Endothelial cell of hepatic sinusoid (primary cell): ENCODE results near the gene PTP4A2.

Source experiments
- in situ Hi-C: cut with HindIII; loops from 2 replicates; pipeline ENCODE4 v1.10.0; 2017; ENCODE audit warnings: low sequenced_read_pairs

PTP4A2 gene

DNA sequence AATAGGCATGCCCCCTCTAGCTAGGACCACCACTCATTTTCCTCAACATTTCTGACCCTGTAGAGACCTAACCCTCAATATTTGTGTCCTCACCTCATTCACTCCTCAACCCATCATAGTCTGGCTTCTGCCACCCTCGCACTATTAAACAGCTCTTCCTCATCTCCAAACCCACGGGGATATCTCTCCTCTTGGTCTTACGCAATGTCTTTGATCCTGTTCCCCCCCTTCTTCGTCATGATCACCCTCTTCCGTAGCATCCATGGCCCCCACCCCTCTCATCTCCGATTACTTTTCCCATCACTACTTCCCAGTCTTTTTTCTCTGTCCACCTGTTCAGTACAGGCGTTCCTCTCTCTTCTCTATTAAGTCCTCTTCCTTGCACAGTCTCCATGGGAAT lies 70.6 kb downstream of the PTP4A2 start:
- in situ Hi-C loops, result no loop called here

DNA sequence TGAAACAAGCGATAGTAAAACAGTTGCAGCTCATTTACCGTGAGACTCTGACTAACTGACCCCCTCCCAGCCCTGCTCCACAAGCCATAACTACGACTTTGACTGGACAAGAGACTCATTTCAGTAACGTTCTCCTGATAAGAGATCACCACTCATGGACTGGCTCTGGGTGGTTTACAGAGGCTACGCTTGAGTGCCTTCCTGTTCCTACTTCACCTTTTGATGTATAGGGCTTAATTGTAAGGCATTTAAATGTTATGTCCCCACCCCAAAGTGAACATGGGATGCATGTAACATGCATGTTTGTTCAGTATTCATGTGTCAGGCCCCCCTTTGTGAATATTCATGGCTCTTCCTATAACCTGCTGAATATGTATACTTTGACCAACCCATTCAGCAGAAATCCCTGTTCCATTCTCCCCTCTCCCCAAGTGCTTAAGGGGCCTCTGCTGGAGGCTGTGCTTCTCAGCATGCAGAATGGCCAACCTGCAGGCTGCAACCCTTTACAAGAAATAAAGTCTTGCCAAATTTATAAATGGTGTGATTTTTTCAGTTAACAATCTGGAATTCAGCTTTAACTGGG lies 71.6 kb downstream of the PTP4A2 start:
- in situ Hi-C loops, result no loop called here

DNA sequence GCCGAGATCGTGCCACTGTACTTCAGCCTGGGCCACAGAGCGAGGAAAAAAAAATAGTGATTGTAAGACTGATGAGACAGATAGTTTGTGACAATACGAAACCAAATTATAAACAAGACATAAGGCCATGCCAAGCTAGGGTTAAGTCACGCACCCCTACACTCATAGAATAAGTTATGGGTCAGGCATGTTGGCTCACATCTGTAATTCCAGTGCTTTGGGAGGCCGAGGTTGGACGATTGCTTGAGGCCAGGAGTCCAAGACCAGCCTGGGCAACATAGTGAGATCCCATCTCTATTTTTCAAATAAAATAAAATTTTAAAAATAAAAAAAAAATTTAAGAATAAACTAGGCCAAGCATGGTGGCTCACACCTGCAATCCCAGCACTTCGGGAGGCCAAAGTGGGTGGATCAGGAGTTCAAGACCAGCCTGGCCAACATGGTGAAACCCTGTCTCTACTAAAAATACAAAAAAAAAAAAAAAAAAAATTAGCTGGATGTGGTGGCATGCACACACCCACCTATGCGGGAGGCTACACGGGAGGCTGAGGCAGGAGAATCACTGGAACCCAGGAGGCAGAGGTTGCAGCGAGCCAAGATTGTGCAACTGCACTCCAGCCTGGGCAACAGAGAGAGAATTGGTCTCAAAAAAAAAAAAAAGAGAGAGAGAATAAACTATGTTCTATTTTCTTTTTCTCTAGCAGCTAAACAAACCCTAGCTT lies 72.3 kb downstream of the PTP4A2 start:
- in situ Hi-C loops, result no loop called here

DNA sequence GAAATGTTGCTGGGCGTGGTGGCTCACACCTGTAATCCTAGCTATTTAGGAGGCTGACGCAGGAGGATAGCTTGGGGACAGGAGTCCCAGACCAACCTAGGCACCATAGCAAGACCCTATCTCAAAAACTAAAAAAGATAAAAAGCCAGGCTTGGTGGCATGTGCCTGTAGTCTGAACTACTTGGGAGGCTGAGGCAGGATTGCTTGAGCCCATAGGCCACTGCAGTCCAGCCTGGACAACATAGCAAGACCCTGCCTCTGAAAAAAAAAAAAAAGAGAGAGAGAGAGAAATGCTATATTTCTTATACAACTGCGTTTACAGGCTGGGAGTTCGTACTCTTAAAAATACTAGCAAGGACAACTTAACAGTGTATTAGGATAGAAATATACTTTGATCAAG lies 76.1 kb downstream of the PTP4A2 start:
- in situ Hi-C loops, result no loop called here

DNA sequence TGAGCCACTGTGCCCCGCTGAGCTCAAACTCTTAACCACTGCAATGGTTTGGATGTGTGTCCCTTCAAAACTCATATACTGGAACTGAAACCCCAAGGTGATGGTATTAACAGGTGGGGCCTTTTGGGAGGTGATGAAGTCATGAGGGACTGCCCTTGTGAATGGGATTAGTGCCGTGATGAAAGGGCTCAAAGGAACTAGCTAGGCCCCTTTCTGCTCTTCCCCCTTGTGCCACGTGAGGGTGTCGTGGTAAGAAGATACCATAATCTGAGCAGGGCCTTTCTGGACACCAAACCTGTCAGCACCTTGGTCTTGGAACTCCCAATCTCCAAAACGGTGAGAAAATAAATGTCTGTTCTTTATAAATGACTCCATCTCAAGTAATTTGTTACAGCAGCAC lies 76.8 kb downstream of the PTP4A2 start:
- in situ Hi-C loops, result no loop called here

DNA sequence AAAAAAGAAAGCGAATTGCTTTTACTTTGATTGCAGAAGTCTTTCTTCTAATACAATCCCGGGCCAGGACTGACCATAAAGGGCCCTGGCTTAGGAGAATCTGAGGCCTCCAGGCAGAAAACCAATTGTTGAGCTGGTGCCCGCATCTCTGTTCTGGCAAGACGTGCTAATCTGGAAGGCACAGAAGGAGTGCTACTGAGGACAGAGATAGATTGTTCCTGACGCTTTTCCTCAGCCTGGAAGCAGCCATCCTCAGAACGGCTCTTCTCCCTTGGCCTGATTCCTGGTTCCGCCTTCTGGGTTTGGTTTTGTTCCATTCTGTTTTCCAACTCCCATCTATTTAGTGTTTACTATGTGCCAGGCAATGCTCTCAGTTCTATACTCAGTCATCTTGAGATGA lies 77.6 kb downstream of the PTP4A2 start:
- in situ Hi-C loops, result no loop called here

DNA sequence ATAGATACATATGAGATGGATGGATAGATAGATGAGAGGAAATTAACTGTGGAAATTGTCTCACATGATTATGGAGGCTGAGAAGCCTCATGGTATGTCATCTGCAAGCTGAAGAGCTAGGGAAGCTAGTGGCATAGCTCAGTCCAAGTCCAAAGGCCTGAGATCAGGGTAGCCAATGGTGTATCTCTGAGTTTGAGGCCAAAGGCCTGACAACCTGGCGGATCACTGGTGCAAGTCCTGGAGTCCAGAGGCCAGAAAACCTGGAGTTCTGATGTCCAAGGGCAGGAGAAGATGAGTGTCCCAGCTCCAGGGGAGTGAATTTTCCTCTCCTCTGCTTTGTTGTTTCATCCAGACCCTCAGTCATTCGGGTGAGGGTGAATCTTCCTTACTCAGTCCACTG lies 78.4 kb downstream of the PTP4A2 start:
- in situ Hi-C loops, result no loop called here

DNA sequence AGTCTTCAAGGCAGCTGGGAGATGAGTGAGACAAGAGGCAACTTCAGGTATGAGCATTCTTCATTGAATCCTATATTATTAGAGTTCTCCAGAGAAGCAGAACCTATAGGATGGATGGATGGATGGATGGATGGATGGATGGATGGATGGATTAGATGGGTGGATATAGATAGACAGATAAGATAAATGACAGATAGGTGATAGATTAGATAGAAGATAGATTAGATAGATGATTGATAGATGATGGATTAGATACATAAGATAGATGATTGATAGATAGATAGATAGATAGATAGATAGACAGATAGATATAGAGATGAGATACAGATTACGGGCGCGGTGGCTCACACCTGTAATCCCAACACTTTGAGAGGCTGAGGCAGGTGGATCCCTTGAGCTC lies 79.1 kb downstream of the PTP4A2 start:
- in situ Hi-C loops, result no loop called here

DNA sequence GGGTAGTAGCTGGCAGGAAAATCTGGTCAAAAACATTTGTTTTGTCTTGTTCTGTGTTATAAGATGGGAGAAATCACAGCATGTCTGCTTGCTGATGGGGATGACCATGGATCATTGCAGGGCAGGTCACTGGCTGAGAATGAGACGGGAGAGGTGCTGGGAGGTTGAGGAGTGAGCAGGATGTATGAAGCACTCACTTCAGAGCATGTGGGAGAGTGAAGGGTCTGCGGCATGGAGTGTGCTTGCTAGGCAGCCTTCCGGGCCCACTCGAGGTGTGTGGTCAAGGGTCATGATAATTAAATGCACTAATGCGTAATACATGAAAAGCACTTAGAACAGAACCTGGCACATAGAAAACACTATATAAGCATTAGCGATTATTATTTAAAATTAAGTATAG lies 80.3 kb downstream of the PTP4A2 start:
- in situ Hi-C loops, result no loop called here
